ENCODE results near the gene BCAR1. TPM values are rescaled to one million over a fixed set of nuclear protein-coding genes. Genes with fewer than 3 reads are reported as not detected.

The BCAR1 gene, protein sequence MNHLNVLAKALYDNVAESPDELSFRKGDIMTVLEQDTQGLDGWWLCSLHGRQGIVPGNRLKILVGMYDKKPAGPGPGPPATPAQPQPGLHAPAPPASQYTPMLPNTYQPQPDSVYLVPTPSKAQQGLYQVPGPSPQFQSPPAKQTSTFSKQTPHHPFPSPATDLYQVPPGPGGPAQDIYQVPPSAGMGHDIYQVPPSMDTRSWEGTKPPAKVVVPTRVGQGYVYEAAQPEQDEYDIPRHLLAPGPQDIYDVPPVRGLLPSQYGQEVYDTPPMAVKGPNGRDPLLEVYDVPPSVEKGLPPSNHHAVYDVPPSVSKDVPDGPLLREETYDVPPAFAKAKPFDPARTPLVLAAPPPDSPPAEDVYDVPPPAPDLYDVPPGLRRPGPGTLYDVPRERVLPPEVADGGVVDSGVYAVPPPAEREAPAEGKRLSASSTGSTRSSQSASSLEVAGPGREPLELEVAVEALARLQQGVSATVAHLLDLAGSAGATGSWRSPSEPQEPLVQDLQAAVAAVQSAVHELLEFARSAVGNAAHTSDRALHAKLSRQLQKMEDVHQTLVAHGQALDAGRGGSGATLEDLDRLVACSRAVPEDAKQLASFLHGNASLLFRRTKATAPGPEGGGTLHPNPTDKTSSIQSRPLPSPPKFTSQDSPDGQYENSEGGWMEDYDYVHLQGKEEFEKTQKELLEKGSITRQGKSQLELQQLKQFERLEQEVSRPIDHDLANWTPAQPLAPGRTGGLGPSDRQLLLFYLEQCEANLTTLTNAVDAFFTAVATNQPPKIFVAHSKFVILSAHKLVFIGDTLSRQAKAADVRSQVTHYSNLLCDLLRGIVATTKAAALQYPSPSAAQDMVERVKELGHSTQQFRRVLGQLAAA
- not detected for total RNA-seq

DNA sequence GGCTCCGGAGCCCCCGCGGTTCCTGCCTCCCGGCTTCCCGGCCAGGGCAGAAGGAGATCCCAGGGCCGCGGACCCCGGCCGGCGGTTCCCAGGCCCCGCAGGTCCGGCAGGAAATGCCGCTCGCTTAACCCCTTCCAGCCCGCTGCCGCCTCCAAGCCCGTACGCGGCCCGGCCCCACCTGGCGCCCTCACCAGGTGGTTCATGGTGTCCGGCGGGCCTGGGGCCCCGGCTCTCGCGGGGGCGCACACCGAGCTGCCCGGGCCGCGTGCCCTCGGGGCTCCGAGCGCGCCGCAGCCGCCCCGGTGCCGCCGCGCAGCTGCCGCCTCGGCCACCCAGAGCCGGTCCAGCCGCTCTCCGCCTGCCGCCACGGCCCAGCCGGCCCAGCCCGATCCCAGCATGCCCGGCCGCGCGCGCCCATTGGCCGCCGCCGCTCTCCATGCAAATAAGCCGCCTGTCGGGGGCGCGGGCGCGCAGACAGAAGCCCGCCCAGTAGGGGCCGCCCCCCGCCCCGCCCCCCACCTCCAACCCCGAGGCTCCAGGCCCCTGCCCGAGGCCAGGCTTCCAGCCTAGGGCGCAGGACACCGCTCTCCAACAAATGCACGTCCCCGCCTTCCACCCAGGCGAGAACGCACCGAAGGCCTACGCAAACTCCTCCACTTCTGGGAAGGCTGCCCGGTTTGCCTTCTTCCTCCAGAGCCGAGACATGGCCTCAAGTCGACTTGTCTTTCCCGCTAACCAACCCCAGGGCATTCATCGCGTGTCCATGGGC lies at the start of gene BCAR1:
Gene BCAR1, minus strand, starts transcription at position 345 of the 769 bp plus-strand sequence. Its CDS starts 142 bp downstream, at position 203.
- POLR2A ChIA-PET = no interaction called here
- Mint-ChIP-seq H3K27me3 (peaks cover 47% of the 10 kb centered on the region), H3K27ac (no peak within 1 kb of the TSS), H3K4me1 (peaks cover 3% of the 10 kb centered on the region), H3K4me3 (no peak within 1 kb of the TSS), H3K9me3 (no peaks in the 10 kb centered on the region), H3K36me3 (ENCODE audit: low read depth) (no peaks in the 10 kb centered on the region)
- CTCF ChIA-PET = no interaction called here
- no peak for DNase-seq

- ChIA-PET CTCF (no interaction called here), POLR2A (no interaction called here)
- Mint-ChIP-seq H3K27me3 (no peaks in the 10 kb centered on the region), H3K36me3 (ENCODE audit: low read depth) (peaks cover 22% of the 10 kb centered on the region), H3K4me3 (no peak overlapping the region), H3K27ac (no peak overlapping the region), H3K9me3 (no peaks in the 10 kb centered on the region), H3K4me1 (no peaks in the 10 kb centered on the region)
- no peak for DNase-seq
Measured at GRCh38 chr16:75298267-75298666, 46.8 kb upstream of the BCAR1 start.

DNA sequence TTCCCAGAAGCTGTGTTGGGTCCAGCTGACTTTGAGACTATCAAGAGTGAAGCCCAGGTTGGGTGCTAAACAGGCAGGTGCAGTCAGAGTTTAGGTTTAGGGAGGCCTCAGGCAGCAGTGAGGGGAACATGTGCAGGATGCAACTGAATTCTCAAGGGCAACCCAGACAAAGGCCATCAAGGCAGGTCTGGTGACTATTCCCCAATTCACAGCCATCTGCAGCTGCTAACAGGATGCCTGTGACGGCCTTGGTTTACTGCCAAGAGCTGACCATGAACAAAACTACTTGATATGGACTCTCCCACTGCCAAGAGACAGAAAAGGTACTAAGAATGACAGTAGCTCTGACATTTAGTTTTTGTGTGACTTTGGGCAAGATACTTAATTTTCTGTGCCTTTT lies 45.2 kb upstream of the BCAR1 start:
- Mint-ChIP-seq H3K4me1 (no peaks in the 10 kb centered on the region), H3K27ac (no peak overlapping the region), H3K9me3 (no peaks in the 10 kb centered on the region), H3K27me3 (peaks cover 1% of the 10 kb centered on the region), H3K36me3 (ENCODE audit: low read depth) (peaks cover 26% of the 10 kb centered on the region), H3K4me3 (no peak overlapping the region)
- no peak for DNase-seq
- POLR2A ChIA-PET = no interaction called here
- CTCF ChIA-PET = no interaction called here

GRCh38 chr16:75294773-75295459 lies 43.5 kb upstream of the BCAR1 start:
- no peak for DNase-seq
- Mint-ChIP-seq H3K9me3 (no peaks in the 10 kb centered on the region), H3K4me3 (no peak overlapping the region), H3K27me3 (peaks cover 4% of the 10 kb centered on the region), H3K27ac (no peak overlapping the region), H3K36me3 (ENCODE audit: low read depth) (peaks cover 23% of the 10 kb centered on the region), H3K4me1 (no peaks in the 10 kb centered on the region)
- CTCF ChIA-PET = no interaction called here
- POLR2A ChIA-PET = interaction anchor here (1.3 kb wide), 1 partner anchor 10 kb away, joined by 5 read pairs; no protein-coding TSS in a partner anchor

DNA sequence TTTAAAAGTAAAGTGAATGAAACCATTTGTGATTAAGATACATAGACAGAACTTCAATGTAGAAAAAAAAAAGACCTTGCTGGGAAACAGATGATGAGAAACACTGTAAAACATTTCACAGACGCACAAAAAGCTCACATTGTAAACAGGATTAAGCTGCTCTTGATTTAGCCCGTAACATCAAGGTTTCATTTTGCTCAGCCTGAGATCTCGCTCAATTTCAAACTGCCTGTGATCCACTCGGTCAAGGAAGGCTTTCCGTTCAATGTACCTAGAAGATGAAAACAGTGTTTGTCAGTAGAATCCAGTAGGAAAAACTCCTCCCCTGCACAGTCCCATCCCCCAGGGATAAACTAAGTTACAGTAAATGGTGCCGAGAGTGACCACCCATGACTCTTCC lies 42.3 kb upstream of the BCAR1 start:
- Mint-ChIP-seq H3K27ac (no peak overlapping the region), H3K36me3 (ENCODE audit: low read depth) (peaks cover 21% of the 10 kb centered on the region), H3K4me3 (no peak overlapping the region), H3K27me3 (peaks cover 7% of the 10 kb centered on the region), H3K9me3 (no peaks in the 10 kb centered on the region), H3K4me1 (peaks cover 4% of the 10 kb centered on the region)
- ChIA-PET CTCF (no interaction called here), POLR2A (interaction anchor here (1.3 kb wide), 2 partner anchors 11 to 19 kb away, joined by 3 to 5 read pairs; no protein-coding TSS in a partner anchor)
- DNase-seq = no peak

DNA sequence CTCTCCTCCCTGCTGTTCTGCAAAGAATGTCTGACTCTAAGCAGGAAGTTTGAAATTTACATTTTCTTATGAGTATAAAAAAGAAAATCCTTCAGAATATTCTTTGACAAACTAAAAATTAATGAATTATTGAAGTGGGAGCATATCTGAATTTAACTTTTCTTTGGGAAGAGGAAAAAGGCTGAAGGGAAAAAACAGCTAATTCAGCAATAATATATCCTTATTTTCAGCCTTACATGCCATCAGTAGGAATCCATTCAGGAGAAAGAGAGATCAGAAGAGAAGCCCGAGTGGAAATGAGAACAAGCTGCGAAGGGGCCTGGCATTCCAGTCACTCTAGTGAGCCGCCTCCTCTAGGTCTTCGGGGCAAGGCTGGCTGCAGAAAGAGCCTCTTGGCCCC lies 41.7 kb upstream of the BCAR1 start:
- no peak overlapping the region for H3K27ac Mint-ChIP-seq
- H3K27me3 Mint-ChIP-seq = peaks cover 13% of the 10 kb centered on the region

DNA sequence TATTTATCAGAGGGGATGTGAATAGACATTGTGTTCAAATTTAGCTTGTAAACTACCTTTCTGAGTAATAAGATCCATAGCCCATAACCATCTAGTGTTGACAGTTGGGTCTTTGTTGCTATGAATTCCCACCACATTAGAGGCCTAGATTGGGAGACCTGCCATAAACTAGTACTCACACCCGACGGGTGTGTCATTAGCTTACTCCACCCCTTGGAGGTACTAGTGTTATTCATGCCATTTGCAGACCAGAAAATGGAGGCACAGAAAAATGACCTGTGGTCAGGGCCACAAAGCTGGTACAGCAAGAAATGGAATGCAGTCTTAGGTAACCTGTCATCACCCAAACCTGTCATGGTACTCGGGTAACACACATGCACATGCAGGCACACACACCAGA lies 41.3 kb upstream of the BCAR1 start:
- ChIA-PET CTCF (no interaction called here), POLR2A (interaction anchor here (1.5 kb wide), 1 partner anchor 9 kb away, joined by 3 read pairs; no protein-coding TSS in a partner anchor)
- Mint-ChIP-seq H3K4me1 (peaks cover 14% of the 10 kb centered on the region), H3K27ac (no peak overlapping the region), H3K27me3 (peaks cover 15% of the 10 kb centered on the region), H3K36me3 (ENCODE audit: low read depth) (peaks cover 26% of the 10 kb centered on the region), H3K4me3 (no peak overlapping the region), H3K9me3 (no peaks in the 10 kb centered on the region)
- DNase-seq = no peak

More for the DNA sequence above, 41.7 kb upstream of the BCAR1 start:
- CTCF ChIA-PET = no interaction called here
- no peak overlapping the region for H3K4me3 Mint-ChIP-seq
- H3K36me3 Mint-ChIP-seq (ENCODE audit: low read depth) = peaks cover 26% of the 10 kb centered on the region
- peaks cover 10% of the 10 kb centered on the region for H3K4me1 Mint-ChIP-seq
- POLR2A ChIA-PET = interaction anchor here (1.3 to 1.5 kb wide), 2 partner anchors 9 to 19 kb away, joined by 3 read pairs; no protein-coding TSS in a partner anchor
- no peak for DNase-seq
- H3K9me3 Mint-ChIP-seq = no peaks in the 10 kb centered on the region

DNA sequence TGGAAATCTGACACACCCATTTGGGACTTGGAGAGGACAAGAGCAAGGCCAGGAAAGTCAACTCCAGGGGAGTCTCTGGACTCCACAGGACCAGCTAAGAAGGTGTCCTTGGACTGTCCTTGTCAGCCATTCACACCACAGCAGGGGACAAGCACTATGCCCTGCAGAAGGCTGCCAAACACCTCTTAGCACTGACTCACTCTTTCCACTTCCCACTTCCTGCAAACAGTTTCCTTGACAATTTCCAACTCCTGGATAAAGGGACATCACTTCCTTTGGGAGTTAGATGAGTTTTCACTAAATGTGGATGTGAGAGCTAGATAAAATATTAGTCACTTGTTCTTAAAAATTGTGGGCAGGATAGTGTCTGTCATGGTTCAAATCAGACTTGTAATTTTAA lies 37.8 kb upstream of the BCAR1 start:
- peaks cover 20% of the 10 kb centered on the region for H3K4me1 Mint-ChIP-seq
- CTCF ChIA-PET = interaction anchor here (0.5 kb wide), 1 partner anchor 157 kb away, joined by 3 read pairs; no protein-coding TSS in a partner anchor
- peaks cover 30% of the 10 kb centered on the region for H3K36me3 Mint-ChIP-seq (ENCODE audit: low read depth)
- POLR2A ChIA-PET = no interaction called here
- H3K27ac Mint-ChIP-seq = no peak overlapping the region
- DNase-seq = no peak
- no peak overlapping the region for H3K4me3 Mint-ChIP-seq
- peaks cover 34% of the 10 kb centered on the region for H3K27me3 Mint-ChIP-seq
- H3K9me3 Mint-ChIP-seq = no peaks in the 10 kb centered on the region

- H3K9me3 Mint-ChIP-seq = no peaks in the 10 kb centered on the region
- H3K36me3 Mint-ChIP-seq (ENCODE audit: low read depth) = peaks cover 26% of the 10 kb centered on the region
- ChIA-PET POLR2A (no interaction called here), CTCF (interaction anchor here (0.5 kb wide), 1 partner anchor 158 kb away, joined by 3 read pairs; no protein-coding TSS in a partner anchor)
- peak overlapping the region; percentile 62 for H3K4me3 Mint-ChIP-seq
- peaks cover 20% of the 10 kb centered on the region for H3K4me1 Mint-ChIP-seq
- H3K27ac Mint-ChIP-seq = peak overlapping the region; percentile 69
- peaks cover 34% of the 10 kb centered on the region for H3K27me3 Mint-ChIP-seq
- peak; percentile 82 for DNase-seq
Measured at GRCh38 chr16:75288596-75289120, 37.2 kb upstream of the BCAR1 start.

DNA sequence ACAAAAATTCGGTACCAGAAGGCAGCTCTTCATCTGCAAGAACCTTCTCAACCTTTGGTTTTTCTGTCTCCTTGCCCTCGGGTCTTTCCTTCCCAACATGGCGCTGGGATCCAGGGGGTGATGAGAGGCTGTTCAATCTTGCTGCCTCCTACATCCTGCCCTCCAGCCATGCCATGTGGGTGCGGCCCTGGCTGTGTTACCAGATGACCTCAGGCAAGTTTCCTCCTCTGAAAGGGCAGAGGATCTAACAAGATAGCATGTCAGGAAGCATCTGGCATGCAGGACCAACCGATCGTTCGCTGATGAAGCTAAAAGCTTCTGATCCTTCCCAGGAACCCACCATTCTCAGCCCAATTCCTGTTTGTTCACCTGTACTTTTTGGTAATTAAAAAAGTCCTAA lies 36.8 kb upstream of the BCAR1 start:
- Mint-ChIP-seq H3K27ac (no peak overlapping the region), H3K27me3 (peaks cover 34% of the 10 kb centered on the region), H3K4me1 (peaks cover 20% of the 10 kb centered on the region), H3K9me3 (no peaks in the 10 kb centered on the region), H3K36me3 (ENCODE audit: low read depth) (peaks cover 26% of the 10 kb centered on the region), H3K4me3 (peak overlapping the region; percentile 62)
- DNase-seq = peak; percentile 30
- POLR2A ChIA-PET = no interaction called here
- CTCF ChIA-PET = interaction anchor here (0.6 kb wide), 1 partner anchor 850 kb away, joined by 3 read pairs; no protein-coding TSS in a partner anchor

DNA sequence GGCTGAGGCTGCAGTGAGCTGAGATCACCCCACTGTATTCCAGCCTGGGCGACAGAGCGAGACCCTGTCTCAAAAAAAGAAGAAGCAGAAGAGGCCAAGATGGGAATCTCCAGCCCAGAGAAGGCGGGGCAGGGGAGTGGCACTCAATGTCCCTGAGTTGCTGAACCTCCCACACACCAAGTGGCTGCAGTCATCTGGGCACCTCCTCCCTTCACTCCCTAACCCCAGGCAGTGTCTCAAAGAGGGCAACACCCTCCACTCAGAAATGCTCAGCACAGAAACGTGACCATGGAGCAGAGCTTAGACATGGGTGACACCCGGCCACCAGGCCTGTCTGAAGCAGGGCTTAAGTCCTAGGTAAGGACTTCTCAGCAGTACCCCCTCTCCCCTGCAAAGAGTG lies 36.3 kb upstream of the BCAR1 start:
- DNase-seq = no peak
- H3K4me1 Mint-ChIP-seq = peaks cover 20% of the 10 kb centered on the region
- no peaks in the 10 kb centered on the region for H3K9me3 Mint-ChIP-seq
- CTCF ChIA-PET = interaction anchor here (0.6 kb wide), 1 partner anchor 850 kb away, joined by 3 read pairs; no protein-coding TSS in a partner anchor
- no peak overlapping the region for H3K27ac Mint-ChIP-seq
- H3K4me3 Mint-ChIP-seq = no peak overlapping the region
- POLR2A ChIA-PET = no interaction called here
- H3K36me3 Mint-ChIP-seq (ENCODE audit: low read depth) = peaks cover 26% of the 10 kb centered on the region
- peaks cover 34% of the 10 kb centered on the region for H3K27me3 Mint-ChIP-seq

DNA sequence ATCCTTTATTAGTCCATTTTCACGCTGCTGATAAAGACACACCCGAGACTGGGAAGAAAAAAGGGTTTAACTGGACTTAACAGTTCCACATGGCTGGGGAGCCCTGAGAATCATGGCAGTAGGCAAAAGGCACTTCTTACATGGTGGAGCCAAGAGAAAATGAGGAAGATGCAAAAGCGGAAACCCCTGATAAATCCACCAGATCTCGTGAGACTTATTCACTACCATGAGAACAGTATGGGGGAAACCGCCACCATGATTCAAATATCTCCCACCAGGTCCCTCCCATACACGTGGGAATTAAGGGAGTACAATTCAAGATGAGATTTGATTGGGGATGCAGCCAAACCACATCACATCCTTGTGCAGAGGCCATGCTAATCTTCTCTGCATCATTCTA lies 35.0 kb upstream of the BCAR1 start:
- H3K4me1 Mint-ChIP-seq = peaks cover 20% of the 10 kb centered on the region
- H3K27ac Mint-ChIP-seq = no peak overlapping the region
- H3K4me3 Mint-ChIP-seq = no peak overlapping the region
- POLR2A ChIA-PET = no interaction called here
- peaks cover 16% of the 10 kb centered on the region for H3K36me3 Mint-ChIP-seq (ENCODE audit: low read depth)
- no peaks in the 10 kb centered on the region for H3K9me3 Mint-ChIP-seq
- DNase-seq = no peak
- peaks cover 34% of the 10 kb centered on the region for H3K27me3 Mint-ChIP-seq
- CTCF ChIA-PET = no interaction called here
